HG03025 (cell line): ENCODE results near the gene SLC48A1.

Experiments
- ATAC-seq: cut with Tn5 transposase; IDR thresholded peaks from one replicate; pipeline ENCODE4 v1.9.1; 2021; ENCODE audit warnings: mild to moderate bottlenecking, moderate library complexity; ENCODE audit not compliant: unreplicated experiment, low FRiP score

SLC48A1 gene

GRCh38 chr12:47820631-47821345 is 47.8 kb downstream of the SLC48A1 start:
- no peak for ATAC-seq

- ATAC-seq, result no peak
Measured at GRCh38 chr12:47821346-47821706, 48.3 kb downstream of the SLC48A1 start.

GRCh38 chr12:47822401-47822800 is 49.4 kb downstream of the SLC48A1 start:
- ATAC-seq, result no peak

GRCh38 chr12:47822863-47823262 is 49.8 kb downstream of the SLC48A1 start:
- ATAC-seq, result no peak

GRCh38 chr12:47823422-47824086 is 50.5 kb downstream of the SLC48A1 start:
- ATAC-seq, result no peak

GRCh38 chr12:47824198-47824597 is 51.2 kb downstream of the SLC48A1 start:
- no peak for ATAC-seq

- ATAC-seq, result no peak
Measured at GRCh38 chr12:47824635-47825034, 51.6 kb downstream of the SLC48A1 start.

- no peak for ATAC-seq
Measured at GRCh38 chr12:47825173-47825639, 52.2 kb downstream of the SLC48A1 start.

- ATAC-seq, result no peak
Measured at GRCh38 chr12:47828008-47828975, 55.3 kb downstream of the SLC48A1 start.

- ATAC-seq, result no peak
Measured at GRCh38 chr12:47828976-47829482, 56.0 kb downstream of the SLC48A1 start.

GRCh38 chr12:47829584-47829983 is 56.5 kb downstream of the SLC48A1 start:
- ATAC-seq, result no peak
